Astrocyte of the spinal cord (primary cell): ENCODE results near the gene LIPT2.

Experiments
- DNase-seq: peaks from one replicate; pipeline ENCODE4 v3.0.0; 2011; ENCODE audit warnings: low read depth, low spot score
- H3K4me3 ChIP-seq: 2 replicates; pipeline ENCODE4 v1.5.1; 2011; ENCODE audit warnings: low read depth, mild to moderate bottlenecking, low read length, moderate library complexity
- in situ Hi-C: cut with HindIII; loops from 2 replicates; pipeline ENCODE4 v1.10.0; 2017; ENCODE audit warnings: low sequenced_read_pairs
- TF ChIP-seq, protein P1 (sequence below): IDR thresholded peaks from 2 replicates; pipeline ENCODE4 v1.5.1; 2012; ENCODE audit warnings: low read depth, mild to moderate bottlenecking, low read length, inconsistent platforms

The LIPT2 gene

DNA sequence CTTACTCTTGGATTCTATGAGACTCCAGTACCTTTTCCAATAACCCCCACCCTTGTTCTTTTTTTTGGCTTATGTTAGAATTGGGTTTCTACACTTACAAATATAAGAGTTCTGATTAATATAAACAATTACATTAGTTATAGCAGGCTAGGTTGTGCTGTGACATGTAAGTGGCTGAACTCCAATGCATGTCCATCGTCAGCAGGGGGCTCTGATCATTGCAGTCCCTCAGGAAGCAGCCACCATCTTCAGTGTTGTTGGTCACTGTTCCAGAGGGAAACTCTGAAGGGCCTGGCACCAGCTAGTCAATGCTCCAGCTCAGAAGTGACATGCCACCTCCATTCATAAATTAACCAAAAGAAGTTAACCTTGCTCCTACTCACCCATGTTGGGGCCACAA lies 5.6 kb downstream of the LIPT2 start:
- TF ChIP-seq, protein P1, sequence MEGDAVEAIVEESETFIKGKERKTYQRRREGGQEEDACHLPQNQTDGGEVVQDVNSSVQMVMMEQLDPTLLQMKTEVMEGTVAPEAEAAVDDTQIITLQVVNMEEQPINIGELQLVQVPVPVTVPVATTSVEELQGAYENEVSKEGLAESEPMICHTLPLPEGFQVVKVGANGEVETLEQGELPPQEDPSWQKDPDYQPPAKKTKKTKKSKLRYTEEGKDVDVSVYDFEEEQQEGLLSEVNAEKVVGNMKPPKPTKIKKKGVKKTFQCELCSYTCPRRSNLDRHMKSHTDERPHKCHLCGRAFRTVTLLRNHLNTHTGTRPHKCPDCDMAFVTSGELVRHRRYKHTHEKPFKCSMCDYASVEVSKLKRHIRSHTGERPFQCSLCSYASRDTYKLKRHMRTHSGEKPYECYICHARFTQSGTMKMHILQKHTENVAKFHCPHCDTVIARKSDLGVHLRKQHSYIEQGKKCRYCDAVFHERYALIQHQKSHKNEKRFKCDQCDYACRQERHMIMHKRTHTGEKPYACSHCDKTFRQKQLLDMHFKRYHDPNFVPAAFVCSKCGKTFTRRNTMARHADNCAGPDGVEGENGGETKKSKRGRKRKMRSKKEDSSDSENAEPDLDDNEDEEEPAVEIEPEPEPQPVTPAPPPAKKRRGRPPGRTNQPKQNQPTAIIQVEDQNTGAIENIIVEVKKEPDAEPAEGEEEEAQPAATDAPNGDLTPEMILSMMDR, result peak; percentile 27
- no peak overlapping the region for H3K4me3 ChIP-seq
- no peak for DNase-seq
- in situ Hi-C loops, result no loop called here

DNA sequence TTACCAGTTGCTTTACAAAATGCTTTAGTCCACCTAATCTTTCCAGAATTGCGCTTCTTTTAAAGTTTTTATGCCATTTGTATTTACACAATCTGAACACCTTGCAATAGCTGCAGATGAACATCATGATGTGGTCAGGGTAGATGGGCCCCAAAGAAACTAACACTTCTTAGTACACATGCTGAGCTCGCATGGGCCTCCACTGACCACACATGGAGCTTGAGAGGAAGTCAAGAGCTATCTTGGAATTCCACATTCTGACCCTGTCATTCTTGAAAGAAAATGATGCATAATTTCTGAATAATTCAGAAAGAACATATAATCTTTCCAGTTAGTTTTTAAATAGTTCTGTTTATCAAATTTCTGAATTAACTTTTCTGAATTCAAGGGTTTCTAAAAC lies 7.7 kb downstream of the LIPT2 start:
- in situ Hi-C loops, result no loop called here
- TF ChIP-seq, protein P1, result no peak
- DNase-seq, result no peak
- H3K4me3 ChIP-seq, result no peak overlapping the region

DNA sequence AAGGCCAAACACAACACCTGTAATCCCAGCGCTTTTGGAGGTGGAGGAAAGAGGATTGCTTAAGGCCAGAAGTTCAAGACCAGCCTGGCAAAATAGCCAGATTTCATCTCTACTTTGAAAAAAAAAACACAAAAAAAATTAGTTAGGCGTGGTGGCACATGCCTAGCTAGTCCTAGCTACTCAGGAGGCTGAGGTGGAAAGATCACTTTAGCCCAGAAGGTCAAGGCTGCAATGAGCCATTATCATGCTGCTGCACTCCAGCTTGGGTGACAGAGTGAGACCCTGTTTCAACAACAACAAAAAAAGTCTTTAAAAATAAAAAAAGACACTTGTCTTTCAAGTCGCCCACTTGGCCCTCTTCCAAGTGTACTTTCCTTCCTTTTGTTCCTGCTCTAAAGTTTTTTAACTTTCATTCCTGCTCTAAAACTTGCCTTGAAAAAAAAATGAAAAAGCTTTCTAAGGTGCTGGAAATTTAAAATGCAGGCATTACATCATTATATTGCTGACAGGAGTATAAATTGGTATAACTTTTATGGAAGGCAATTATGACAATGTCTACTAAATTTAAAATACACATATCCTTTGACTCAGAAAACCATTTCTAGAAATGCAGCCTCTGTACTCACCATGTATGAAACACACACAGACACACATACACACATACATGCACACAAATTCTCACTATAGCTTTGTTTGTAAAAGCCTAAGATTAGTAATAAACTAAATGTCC lies 12.7 kb downstream of the LIPT2 start:
- TF ChIP-seq, protein P1, result no peak
- DNase-seq, result no peak
- in situ Hi-C loops, result no loop called here
- no peak overlapping the region for H3K4me3 ChIP-seq

DNA sequence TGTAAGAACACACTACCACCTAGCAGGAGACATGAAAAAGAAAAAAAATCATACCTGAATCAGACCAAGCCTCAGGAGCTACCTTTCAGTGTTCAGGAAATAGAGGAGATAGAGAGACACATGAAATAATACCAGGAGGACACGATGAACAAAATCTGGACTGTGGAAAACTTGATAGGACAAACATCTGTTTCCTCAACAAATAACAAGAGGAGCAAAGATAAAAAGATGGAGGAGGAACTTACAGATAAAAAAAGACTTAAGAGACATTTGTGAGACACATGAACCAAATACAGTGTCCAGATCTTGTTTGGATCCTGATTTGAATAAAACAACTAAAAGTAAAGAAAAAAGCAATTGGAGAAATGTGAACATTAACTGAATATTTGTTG lies 13.8 kb downstream of the LIPT2 start:
- in situ Hi-C loops, result no loop called here
- DNase-seq, result no peak
- H3K4me3 ChIP-seq, result no peak overlapping the region
- TF ChIP-seq, protein P1, result no peak

DNA sequence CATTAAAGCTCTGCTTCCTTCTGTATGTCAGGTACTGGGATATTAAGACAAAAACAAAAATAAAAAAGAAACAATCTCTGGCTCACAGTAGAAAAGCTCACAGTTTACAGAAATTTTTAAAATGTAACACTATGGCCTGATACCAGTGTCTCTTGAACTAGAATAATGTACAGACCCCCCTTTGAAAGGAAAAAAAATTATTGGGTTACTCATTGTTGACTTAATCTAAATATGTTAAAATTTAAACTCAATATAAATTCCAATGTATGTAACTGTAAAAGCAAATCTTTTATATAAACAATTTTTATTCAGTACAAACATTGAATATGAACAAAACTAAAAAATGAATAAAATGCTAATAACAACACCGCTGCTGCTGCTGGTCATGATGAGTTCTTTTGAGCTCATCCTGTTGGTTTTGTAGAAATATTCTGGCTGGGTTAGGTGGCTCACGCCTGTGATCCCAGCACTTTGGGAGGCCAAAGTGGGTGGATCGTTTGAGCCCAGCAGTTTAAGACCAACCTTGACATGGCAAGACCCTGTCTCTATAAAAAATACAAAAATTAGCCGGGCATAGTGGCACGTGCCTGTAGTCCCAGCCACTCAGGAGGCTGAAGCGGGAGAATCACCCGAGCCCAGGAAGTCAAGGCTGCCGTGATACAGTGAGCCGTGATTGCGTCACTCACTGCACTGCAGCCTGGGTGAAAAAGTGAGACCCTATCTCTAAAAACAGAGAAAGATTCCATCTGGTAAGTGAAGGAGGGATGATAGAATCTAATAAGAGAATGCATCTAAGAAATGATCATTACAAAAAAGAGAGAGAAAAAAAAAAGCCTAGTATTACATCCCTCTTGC lies 14.4 kb downstream of the LIPT2 start:
- in situ Hi-C loops, result no loop called here
- TF ChIP-seq, protein P1, result no peak
- no peak for DNase-seq
- no peak overlapping the region for H3K4me3 ChIP-seq

DNA sequence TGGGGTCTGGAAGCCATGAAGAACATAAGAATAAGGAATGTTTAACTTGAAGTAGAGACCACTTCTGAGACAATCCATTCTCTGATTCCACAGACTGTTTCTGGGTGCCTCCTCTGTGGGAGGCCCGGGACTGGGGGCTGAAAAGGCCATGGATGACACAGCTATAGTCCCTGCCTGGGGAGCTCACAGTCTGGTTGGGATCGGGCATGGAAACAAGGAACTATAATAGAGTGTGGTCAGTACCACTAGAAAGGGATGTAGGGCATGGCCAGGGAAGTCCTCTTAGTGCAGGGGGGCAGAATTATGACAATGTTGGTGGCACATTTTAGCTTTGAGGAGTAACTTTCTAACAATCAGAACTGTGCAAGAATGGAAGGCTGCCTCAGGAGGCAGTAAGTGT lies 17.0 kb downstream of the LIPT2 start:
- TF ChIP-seq, protein P1, result no peak
- no peak for DNase-seq
- no peak overlapping the region for H3K4me3 ChIP-seq
- in situ Hi-C loops, result no loop called here
